HG03439 (cell line): ENCODE measurements around the gene FRMD8.
"Not testable (repeated sequence)": the region's sequence is repeated elsewhere in the genome, so short reads cannot be mapped to it uniquely, and the experiment has no call there.

Experiments used
- ATAC-seq: cut with Tn5 transposase; IDR thresholded peaks from one replicate; pipeline ENCODE4 v1.9.1; 2021; ENCODE audit warnings: mild to moderate bottlenecking, moderate library complexity; ENCODE audit not compliant: unreplicated experiment

FRMD8 gene

GRCh38 chr11:65411681-65412070 is 25.2 kb downstream of the FRMD8 start:
- no peak for ATAC-seq

GRCh38 chr11:65412271-65413076 is 26.0 kb downstream of the FRMD8 start:
- no peak for ATAC-seq

- not testable (repeated sequence) for ATAC-seq
Measured at GRCh38 chr11:65413077-65413664, 26.7 kb downstream of the FRMD8 start.

- ATAC-seq = no peak
Measured at GRCh38 chr11:65414776-65415498, 28.5 kb downstream of the FRMD8 start.

- no peak for ATAC-seq
Measured at GRCh38 chr11:65415499-65416340, 29.3 kb downstream of the FRMD8 start.

- peak; percentile 27 for ATAC-seq
Measured at GRCh38 chr11:65416341-65416824, 29.9 kb downstream of the FRMD8 start.

GRCh38 chr11:65416841-65417701 is 30.6 kb downstream of the FRMD8 start:
- ATAC-seq = no peak

- ATAC-seq = no peak
Measured at GRCh38 chr11:65417702-65418430, 31.4 kb downstream of the FRMD8 start.

GRCh38 chr11:65418431-65418680 is 31.9 kb downstream of the FRMD8 start:
- ATAC-seq = no peak

GRCh38 chr11:65418681-65419459 is 32.4 kb downstream of the FRMD8 start:
- ATAC-seq = peak; percentile 25

- ATAC-seq = no peak
Measured at GRCh38 chr11:65419460-65419771, 33.0 kb downstream of the FRMD8 start.

GRCh38 chr11:65419772-65420481 is 33.5 kb downstream of the FRMD8 start:
- ATAC-seq = no peak

GRCh38 chr11:65420506-65420905 is 34.1 kb downstream of the FRMD8 start:
- no peak for ATAC-seq

- no peak for ATAC-seq
Measured at GRCh38 chr11:65420979-65421793, 34.7 kb downstream of the FRMD8 start.

- ATAC-seq = peak; percentile 16
Measured at GRCh38 chr11:65421794-65422632, 35.6 kb downstream of the FRMD8 start.
